NCI-H146 (cell line): ENCODE data around the gene EPHB1.

Experiments
- DNase-seq: peaks from one replicate; lab custom pipeline; 2025; lab: John Stamatoyannopoulos, UW

The EPHB1 gene

GRCh38 chr3:134794950-134795745 is at the start of gene EPHB1:
Gene EPHB1 (plus strand): TSS chr3:134795260.
- DNase-seq = peak; percentile 99

DNA sequence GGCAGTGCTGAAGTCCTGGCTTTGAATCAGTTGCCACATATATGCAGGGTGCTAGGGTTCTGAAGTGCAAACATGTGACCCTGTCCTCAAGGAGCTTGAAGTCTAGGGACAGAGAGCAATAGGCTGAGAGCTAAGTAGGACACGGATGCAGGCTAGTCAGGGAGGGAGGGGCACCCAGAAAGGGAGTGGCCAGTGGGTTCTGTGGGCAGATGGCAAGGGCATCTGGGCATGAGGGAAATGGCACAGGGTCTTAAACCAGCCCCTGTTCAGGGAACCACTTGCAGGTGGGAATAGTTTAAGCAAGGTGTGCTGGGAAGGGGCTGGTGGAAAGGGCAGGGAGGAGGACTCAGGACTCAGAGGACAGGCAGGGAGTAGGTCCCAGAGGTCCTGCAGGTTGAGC is 46.4 kb upstream of the EPHB1 start:
- DNase-seq = no peak

- DNase-seq = no peak
Measured at GRCh38 chr3:134749174-134749573, 45.9 kb upstream of the EPHB1 start.

- DNase-seq = peak; percentile 19
Measured at GRCh38 chr3:134749802-134750553, 45.1 kb upstream of the EPHB1 start.

GRCh38 chr3:134751831-134752230 is 43.2 kb upstream of the EPHB1 start:
- DNase-seq = no peak

GRCh38 chr3:134752761-134753461 is 42.1 kb upstream of the EPHB1 start:
- no peak for DNase-seq

GRCh38 chr3:134753999-134754742 is 40.9 kb upstream of the EPHB1 start:
- DNase-seq = peak; percentile 62

GRCh38 chr3:134754768-134755559 is 40.1 kb upstream of the EPHB1 start:
- peak; percentile 81 for DNase-seq

DNA sequence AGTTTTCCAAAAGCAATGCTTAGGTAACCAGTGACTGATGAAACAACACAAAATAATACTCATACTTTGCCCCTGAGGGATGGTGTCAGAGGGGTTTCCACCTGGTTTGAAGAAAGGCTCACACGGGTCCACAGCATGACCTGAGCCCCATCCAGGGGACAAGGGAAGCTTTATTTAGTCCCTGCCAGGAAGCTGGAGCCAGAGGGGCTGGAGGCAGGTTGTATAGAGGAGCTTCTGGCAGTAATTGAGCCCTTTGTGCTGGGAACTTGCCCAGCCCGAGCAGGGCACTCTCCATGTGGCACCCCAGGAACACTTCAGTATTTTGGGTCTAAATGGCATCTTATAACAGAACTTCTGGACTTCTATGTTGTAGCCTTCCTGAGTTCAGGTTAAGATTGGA is 39.2 kb upstream of the EPHB1 start:
- DNase-seq = no peak

DNA sequence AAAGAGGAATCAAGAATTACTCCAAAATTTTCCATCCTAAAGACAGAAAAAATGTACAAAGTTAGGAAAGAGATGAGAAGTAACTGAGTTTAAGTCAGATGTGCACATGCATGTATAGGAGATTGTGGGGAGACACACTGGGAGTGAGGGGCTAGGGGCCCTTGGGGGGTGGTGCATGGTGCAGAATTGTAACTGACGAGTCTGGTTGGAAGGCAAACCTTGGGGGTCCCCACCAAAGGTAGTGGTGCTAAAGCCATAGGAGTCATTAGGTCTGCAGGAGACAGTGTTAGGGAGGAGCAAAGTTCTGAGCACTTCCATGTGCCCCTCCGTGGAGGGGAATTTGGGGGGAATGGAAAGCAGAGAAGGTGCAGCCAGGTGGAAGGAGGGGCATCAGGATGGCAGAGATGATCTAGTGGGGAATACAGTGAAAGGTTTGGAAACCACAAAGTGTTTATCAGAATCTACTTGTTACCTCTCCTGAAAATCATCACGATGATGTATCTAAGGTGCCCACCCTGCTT is 37.5 kb upstream of the EPHB1 start:
- no peak for DNase-seq

- no peak for DNase-seq
Measured at GRCh38 chr3:134761213-134761612, 33.8 kb upstream of the EPHB1 start.

DNA sequence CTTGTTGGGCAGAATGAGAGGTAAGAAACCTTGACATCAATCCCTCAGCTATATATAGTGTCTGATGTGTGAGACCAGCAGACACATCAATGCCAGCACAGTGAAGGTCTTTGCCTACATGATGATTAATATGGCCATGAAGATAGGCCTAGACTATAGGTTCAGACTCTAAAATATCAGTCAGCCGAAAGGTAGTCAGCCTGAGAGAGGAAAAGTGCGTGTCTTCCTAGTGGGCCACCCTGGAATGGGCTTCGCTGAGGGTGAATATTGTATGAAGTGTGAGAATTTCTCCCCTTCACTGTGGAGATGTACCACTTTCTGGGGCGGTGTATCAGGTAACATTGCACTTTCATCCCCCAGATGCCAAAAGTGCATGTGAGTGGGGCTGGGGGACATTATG is 33.0 kb upstream of the EPHB1 start:
- DNase-seq = no peak

DNA sequence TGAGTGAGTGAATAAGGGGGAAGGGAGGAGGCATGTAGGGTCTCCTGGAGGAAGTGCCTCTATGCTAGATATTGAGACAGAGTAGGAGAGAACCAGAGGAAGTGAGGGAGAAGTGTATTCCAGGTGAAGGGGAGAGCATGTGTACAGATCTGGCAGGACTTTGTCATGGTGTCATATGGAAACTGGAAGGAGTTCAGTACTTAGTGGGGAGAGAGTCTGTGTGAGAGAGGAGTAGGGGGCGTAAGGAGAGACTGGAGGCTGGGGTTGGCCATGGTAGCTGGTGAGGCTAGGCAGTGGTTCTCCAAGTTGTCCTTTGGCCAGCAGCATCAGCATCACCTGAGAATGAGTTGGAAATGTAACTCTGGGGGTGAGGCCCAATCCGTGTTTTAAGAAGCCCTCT is 29.6 kb upstream of the EPHB1 start:
- no peak for DNase-seq

- no peak for DNase-seq
Measured at GRCh38 chr3:134766290-134766689, 28.8 kb upstream of the EPHB1 start.

GRCh38 chr3:134768116-134768515 is 26.9 kb upstream of the EPHB1 start:
- DNase-seq = no peak

DNA sequence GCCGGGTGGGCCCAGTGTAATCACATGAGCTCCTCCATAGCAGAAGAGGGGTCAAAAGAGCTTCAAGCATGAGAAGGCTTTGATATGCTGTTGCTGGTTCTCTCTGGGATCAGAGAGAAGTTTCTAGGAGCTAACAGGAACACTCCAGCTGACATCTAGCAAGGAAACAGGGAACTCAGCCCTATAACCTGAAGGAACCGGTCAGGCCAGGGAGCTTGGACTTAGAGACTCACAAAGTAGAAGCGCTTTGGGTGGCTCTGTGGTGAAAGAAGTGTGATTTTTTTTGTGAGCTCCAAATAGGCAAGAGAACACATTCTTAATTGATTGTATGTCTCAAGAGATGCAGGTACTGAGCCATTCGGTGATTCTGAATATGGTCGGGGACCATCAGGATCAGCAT is 26.2 kb upstream of the EPHB1 start:
- DNase-seq = no peak

DNA sequence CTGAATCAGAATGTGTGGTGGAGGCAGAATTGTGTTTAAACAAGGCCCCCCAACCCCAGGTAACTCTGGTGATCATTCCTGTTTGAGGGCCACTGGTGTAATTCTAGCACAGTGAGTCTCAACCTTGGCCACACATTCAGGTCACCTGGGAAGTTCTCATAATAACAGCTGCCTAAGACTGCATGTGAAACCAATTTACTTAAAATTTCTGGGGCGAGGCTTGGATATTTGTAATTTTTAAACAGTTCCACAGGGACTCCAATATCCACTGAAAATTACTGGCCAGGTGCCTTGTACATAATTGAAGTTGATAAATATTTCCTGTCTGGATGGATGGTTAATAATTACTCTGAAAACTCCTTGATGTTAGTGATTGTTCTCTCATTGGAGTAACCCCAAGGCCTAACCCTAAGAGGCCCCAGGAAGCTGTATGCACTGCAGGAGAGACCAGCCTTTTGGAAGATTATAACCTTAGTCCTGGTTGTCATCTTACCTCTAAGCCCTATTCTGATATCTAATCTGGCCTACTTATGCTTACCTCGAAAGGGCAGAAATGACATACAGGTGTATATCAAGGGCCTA is 25.7 kb upstream of the EPHB1 start:
- peak; percentile 29 for DNase-seq

- no peak for DNase-seq
Measured at GRCh38 chr3:134772011-134772410, 23.0 kb upstream of the EPHB1 start.

DNA sequence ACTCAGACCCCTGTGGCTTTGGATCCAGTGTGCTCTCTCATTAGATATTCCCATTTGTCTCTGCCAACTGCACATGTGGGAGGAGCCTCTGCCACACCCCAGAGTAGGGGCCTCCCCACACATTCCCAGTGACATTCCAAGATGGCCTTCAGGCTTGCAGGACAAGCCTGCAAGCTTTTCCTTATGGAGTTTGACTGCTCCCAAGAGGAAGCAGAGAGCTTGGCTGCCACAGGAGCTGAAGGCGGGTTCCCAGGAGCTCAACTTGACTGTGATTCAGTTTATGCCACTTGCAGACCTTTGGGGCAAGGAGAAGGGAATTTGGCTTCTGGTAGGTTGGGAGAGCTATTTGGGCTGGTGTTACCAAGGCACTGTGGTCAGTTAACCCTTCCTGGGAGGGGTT is 22.5 kb upstream of the EPHB1 start:
- DNase-seq = no peak

DNA sequence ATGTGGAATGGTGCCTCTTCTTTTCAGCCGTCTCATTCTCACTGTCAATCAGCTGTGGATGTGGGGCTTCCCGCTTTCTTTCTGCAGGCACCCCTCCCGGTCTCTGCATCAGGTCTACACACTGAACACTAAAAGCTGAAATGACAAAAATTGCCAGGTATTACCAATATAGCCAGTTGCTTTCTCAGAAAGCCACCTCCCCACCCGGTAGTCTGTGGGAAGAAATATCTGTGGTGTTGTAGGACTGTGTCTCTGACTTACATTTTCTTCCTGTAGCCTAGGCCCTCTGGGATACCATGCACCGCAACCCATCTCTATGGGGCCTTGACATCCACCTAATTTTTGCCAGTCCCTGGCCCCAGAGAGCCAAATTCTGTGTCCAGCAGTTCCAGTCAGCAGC is 19.2 kb upstream of the EPHB1 start:
- no peak for DNase-seq

DNA sequence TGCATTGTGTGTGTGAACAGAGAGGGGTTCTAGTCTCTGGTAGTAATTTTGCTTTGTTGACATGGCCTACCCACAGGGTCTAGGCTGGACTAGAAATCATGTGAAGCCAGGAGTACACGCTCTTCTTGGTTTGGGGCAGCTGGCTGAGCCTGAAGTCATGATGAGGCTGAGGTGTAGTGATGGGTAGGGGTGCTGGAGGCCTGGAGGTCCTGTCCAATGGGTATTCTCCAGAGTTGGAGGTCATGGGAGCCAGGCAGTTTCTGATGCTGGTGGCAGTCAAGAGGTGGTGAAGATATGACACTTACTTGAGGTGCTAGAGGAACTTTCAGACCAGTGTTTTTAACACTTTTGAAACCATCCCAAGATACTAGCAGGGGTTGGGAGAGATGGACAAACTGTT is 18.5 kb upstream of the EPHB1 start:
- DNase-seq = no peak
